HG03066 (cell line): ENCODE results near the gene SPRYD3.

ENCODE experiments used
- ATAC-seq: cut with Tn5 transposase; IDR thresholded peaks from one replicate; pipeline ENCODE4 v1.9.1; 2021; ENCODE audit warnings: low read depth; ENCODE audit not compliant: unreplicated experiment

Gene SPRYD3

GRCh38 chr12:53063708-53064612 lies 15.2 kb downstream of the SPRYD3 start:
- ATAC-seq = no peak

- ATAC-seq = no peak
These were observed 16.0 kb downstream of the SPRYD3 start for GRCh38 chr12:53062977-53063707.

DNA sequence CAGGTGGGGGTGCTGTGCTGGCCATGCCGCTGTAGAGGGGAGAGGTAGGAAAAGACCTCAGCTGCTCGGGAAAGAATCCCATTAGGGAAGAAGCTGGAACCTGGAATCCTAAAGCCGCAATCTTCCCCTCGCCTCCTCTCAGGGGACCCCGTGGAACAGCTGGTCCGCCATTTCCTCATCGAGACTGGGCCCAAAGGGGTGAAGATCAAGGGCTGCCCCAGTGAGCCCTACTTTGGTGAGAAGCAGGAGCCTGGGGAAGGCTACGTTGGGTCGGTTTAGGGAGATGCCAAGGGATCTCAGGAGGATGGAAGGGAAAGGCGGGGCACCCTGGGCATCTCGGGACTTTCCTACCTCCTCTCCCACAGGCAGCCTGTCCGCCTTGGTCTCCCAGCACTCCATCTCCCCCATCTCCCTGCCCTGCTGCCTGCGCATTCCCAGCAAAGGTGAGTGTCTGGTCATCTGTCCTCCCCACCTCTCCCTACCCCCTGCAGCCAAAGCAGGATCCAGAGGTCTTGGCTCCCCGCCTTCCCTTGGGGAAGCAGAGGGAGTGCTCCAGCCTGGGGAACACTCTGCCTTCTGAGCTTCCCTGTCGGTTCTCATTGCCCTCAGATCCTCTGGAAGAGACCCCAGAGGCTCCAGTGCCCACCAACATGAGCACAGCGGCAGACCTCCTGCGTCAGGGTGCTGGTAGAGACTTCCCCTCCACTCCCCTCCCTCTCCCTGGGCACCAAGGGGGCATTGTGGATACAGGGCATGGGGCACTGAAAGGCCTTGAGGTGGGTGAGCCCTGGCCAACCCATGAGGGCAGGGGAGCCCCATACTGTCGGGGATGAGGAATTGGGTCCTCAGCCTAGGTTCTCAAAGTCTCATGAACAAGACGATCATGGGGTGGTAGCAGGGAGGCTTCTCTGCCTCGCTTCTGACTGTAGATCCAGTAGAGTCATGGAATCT lies 16.9 kb downstream of the SPRYD3 start:
- no peak for ATAC-seq

DNA sequence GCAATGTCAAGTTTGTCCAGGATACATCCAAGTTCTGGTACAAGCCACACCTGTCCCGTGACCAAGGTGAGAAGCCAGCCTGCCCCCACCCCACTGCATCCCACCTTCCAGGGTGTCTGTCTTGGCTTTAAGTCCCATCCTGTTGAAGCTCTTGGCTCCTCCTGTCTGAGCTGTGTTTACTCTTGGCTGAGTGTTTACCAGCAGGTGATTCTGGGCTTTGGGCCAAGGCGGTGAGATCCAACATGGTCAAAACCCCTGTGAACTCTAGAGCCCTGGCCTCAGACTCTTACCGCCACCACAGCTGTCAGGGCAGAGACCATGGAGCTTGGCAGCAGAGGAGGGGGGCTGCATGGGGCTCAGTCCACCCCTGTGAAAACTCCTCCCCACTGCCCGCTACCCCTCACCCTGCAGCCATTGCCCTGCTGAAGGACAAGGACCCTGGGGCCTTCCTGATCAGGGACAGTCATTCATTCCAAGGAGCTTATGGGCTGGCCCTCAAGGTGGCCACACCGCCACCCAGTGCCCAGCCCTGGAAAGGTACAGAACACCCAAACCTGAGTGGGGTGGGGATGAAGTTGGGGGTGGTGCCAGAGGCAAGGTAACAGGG lies 17.7 kb downstream of the SPRYD3 start:
- ATAC-seq = no peak

DNA sequence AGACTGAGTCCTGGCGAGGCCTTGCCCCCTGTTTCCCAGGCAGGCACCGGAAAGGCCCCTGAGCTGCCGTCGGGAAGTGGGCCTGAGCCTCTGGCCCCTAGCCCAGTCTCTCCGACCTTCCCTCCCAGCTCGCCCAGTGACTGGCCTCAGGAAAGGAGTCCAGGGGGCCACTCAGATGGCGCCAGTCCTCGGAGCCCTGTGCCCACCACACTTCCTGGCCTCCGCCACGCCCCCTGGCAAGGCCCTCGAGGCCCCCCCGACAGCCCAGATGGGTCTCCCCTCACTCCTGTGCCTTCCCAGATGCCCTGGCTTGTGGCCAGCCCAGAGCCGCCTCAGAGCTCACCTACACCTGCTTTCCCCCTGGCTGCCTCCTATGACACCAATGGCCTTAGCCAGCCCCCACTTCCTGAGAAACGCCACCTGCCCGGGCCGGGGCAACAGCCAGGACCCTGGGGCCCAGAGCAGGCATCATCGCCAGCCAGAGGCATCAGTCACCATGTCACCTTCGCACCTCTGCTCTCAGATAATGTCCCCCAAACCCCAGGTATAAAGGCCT lies 18.4 kb downstream of the SPRYD3 start:
- no peak for ATAC-seq

GRCh38 chr12:53060064-53060720 lies 19.0 kb downstream of the SPRYD3 start:
- ATAC-seq = no peak

DNA sequence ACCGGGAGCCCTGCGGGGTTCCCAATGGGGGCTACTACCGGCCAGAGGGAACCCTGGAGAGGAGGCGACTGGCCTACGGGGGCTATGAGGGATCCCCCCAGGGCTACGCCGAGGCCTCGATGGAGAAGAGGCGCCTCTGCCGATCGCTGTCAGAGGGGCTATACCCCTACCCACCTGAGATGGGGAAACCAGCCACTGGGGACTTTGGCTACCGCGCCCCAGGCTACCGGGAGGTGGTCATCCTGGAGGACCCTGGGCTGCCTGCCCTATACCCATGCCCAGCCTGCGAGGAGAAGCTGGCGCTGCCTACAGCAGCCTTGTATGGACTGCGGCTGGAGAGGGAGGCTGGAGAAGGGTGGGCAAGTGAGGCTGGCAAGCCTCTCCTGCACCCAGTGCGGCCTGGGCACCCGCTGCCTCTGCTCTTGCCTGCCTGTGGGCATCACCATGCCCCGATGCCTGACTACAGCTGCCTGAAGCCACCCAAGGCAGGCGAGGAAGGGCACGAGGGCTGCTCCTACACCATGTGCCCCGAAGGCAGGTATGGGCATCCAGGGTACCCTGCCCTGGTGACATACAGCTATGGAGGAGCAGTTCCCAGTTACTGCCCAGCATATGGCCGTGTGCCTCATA lies 19.6 kb downstream of the SPRYD3 start:
- ATAC-seq = no peak

GRCh38 chr12:53058674-53059433 lies 20.3 kb downstream of the SPRYD3 start:
- no peak for ATAC-seq

GRCh38 chr12:53057816-53058500 lies 21.2 kb downstream of the SPRYD3 start:
- ATAC-seq = no peak

DNA sequence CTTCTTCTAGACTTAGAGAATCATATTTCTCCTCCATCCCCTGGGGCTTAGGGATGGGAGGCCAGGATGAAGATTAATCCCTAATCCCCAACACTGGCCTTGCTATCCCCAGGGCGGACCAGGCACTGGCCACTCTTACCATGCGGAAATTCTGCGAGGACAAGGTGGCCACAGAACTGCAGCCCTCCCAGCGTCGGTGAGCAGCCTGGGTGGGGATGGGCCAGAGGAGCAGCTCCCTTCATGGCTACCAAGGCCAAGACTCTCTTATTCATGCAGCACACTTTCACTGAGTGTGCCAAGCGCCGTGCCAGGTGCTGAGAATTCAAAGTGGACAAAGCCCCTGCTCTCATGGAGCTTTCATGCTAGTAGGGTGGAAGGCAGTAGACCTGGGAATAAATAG lies 22.3 kb downstream of the SPRYD3 start:
- ATAC-seq = no peak

DNA sequence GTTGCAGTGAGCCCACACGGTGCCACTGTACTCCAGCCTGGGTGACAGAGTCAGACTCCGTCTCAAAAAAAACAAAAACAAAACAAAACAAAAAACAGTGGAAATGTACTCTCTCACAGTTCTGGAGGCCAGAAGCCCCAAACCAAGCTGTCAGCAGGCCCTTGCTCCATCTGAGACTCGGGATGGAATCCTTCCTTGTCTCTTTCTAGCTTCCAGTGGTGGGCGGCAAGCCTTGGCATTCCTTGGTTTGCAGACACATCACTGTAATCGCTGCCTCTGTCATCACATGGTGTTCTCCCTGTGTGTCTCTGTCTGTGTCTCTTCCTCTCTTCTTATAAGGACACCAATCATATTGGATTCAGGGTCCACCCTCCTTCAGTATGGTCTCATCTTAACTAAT lies 22.9 kb downstream of the SPRYD3 start:
- no peak for ATAC-seq

DNA sequence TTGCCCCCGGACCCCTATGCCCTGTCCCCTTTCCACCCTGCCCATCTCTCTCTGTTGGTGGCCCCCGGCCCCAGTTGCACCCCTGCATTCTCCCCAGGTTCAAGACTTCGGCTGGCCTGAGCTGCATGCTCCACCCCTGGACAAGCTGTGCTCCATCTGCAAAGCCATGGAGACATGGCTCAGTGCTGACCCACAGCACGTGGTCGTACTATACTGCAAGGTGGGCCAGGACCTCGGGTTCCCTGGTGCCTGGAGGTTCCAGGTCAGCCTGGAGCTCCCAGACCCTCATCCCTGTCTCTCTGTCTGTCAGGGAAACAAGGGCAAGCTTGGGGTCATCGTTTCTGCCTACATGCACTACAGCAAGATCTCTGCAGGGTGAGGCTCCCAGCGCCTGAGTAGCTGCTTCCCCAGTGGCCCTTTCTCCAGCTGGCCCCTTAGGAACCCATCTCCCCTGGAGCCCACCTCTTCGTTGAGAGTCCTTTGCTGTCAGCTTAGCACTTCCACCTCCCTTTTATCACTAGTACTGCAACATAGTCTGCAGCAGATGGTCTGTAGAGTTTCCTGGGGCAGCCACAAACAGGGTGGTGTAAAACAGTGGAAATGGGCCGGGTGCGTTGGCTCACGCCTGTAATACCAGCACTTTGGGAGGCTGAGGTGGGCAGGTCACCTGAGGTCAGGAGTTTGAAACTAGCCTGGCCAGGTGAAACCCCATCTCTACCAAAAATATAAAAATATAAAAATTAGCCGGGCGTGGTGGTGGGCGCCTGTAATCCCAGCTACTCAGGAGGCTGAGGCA lies 23.5 kb downstream of the SPRYD3 start:
- ATAC-seq = no peak

GRCh38 chr12:53054112-53054878 lies 24.9 kb downstream of the SPRYD3 start:
- ATAC-seq = peak; percentile 81

DNA sequence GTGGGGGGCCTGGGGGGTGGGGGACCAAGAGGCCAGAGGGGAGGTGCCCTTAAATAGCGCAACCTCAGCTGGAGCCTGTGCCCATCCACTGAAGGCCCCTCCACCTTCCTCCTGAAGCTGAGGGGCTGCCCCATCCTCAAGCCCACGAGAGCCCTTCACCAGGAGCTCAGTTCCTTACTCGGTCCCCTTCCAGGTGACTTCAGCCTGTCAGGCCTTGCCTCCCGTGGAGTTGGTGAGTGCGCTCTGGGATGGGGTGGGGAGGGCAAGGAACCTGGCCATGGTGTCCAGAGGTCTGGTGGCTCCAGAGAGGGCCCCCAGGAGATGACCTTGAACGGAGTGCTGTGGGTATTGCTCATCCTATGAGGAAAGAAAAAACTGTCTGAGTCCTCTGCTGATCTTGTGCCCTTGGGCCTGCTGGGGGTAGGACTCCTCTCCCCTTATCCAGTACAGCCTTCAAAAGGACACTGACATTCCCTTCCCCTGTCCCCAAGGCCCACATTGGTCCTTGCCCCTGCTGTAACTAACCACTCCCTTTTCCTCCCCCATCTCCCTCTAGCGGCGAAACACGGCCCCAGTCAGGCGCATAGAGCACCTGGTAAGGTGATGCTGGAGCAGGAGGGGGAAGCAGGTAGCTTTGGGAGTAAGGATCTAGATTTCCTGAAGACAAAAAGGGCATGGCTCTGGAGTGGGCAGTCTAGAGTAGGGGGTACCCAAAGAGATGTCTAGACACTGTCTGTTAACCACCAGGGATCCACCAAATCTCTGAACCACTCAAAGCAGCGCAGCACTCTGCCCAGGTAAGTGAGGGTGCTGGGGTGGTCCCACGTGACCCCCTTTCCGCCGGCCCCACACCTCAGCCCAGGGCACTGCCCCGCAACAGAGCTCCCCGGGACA lies 25.7 kb downstream of the SPRYD3 start:
- no peak for ATAC-seq
